ENCODE measurements around the gene CD8B2. TPM values are rescaled to one million over a fixed set of nuclear protein-coding genes. Genes with fewer than 3 reads are reported as not detected.
"Not testable (repeated sequence)": the region's sequence is repeated elsewhere in the genome, so short reads cannot be mapped to it uniquely, and the experiment has no call there.

The CD8B2 gene
- total RNA-seq, 4 donors from 2014 or later, result 0.24 TPM; not detected in 3

DNA sequence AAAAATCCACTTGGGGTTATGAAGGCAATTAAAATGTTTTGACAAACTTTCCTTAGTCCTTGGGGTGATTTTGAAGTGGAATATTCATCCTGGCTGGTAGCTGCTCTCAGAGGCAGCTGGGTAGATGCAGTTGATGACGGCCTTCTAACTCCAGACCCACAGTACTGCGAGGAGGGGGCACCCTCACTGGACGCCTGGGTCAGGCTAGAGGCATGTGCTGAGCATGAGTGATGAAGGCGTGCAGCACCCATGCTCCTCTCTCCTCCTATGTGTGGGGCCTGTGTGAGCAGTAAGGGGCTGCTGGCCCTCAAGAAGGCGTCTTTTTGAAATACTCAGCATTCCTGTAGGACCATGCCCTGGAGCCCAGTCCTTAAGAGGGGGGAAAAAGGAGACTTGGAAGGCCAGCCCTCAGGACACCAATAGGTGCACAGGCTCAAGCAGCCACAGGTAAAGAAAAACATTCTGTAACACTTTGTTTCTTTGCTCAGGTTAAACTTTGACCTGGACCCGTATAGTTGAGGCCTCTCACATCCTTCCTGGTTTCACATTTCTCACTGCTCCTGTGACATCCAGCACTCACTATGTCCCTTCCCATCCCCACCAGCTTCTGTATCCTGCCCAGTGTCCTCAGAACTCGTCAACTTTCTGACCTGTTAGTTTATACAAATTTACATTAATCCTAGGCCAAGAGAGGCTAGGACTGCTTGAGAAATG lies 64.4 kb downstream of the CD8B2 start:
- no peak for DNase-seq
- 57 to 79% methylated on average over 5 to 7 of the region's 7 CpGs for WGBS, 2 donors
- intact Hi-C loops (cut with DNase I), result no loop called here
- no peaks in the 10 kb centered on the region for H3K27me3 ChIP-seq
- no peak overlapping the region for H3K27ac ChIP-seq
- no peak overlapping the region for H3K4me3 ChIP-seq (replicated peaks in 1 of 3)
- peaks cover 0 to 3% of the 10 kb centered on the region in 2 donors for H3K4me1 ChIP-seq
- TF ChIP-seq, protein P1, sequence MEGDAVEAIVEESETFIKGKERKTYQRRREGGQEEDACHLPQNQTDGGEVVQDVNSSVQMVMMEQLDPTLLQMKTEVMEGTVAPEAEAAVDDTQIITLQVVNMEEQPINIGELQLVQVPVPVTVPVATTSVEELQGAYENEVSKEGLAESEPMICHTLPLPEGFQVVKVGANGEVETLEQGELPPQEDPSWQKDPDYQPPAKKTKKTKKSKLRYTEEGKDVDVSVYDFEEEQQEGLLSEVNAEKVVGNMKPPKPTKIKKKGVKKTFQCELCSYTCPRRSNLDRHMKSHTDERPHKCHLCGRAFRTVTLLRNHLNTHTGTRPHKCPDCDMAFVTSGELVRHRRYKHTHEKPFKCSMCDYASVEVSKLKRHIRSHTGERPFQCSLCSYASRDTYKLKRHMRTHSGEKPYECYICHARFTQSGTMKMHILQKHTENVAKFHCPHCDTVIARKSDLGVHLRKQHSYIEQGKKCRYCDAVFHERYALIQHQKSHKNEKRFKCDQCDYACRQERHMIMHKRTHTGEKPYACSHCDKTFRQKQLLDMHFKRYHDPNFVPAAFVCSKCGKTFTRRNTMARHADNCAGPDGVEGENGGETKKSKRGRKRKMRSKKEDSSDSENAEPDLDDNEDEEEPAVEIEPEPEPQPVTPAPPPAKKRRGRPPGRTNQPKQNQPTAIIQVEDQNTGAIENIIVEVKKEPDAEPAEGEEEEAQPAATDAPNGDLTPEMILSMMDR (IDR thresholded peaks at IDR 0.05), result no peak
- no peak for TF ChIP-seq POLR2A (IDR thresholded peaks at IDR 0.05)
- H3K36me3 ChIP-seq, result no peaks in the 10 kb centered on the region
- no peaks in the 10 kb centered on the region for H3K9me3 ChIP-seq

DNA sequence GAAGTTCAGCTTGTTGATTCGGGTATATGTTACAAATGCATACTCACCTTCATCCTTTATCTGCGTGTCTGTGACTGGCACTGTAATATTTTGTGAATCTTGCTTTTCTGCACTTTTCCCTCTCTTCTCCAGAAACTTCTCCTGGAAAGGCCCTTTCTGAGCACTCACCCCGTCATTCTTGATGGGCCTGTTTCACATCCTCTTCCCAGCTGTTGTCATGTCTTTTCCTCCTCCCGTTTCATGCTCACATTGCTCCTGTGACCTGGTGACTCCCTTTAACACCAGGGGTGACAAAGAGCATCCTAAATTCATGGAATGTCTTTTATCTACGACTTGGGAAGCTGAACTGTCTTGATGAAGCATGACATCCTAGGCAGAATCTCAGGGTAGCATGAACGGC lies 65.8 kb downstream of the CD8B2 start:
- TF ChIP-seq, protein P1 (IDR thresholded peaks at IDR 0.05), result no peak
- no peak for TF ChIP-seq POLR2A (IDR thresholded peaks at IDR 0.05)
- no peaks in the 10 kb centered on the region for H3K9me3 ChIP-seq
- intact Hi-C loops (cut with DNase I), result no loop called here
- no peak for DNase-seq
- WGBS, 2 donors, result 84 to 86% methylated on average over 6 of the region's 6 CpGs
- H3K4me1 ChIP-seq, result peaks cover 0 to 3% of the 10 kb centered on the region in 2 donors
- no peaks in the 10 kb centered on the region for H3K27me3 ChIP-seq
- no peak overlapping the region for H3K27ac ChIP-seq
- H3K4me3 ChIP-seq (replicated peaks in 1 of 3), result no peak overlapping the region
- no peaks in the 10 kb centered on the region for H3K36me3 ChIP-seq

DNA sequence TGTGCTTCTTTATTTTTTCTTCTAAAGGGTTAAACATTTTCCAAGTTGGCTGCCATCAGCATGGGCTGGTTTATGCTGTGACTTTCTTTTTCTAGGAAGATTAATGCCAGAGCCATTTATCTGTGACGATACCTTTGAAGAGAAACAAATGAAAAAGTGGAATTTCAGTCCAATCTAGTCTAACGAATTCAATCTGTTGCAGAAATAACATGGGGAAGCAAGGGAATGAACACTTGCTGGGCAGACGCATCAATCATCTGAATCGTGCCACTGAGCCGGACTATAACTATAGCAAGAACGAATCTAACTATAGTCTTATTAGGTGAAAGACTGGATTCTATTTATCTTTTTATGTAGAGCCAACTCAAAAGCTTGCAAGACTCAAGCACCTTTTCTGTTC lies 66.2 kb downstream of the CD8B2 start:
- peaks cover 0 to 3% of the 10 kb centered on the region in 2 donors for H3K4me1 ChIP-seq
- TF ChIP-seq, protein P1 (IDR thresholded peaks at IDR 0.05), result no peak
- no peak for TF ChIP-seq POLR2A (IDR thresholded peaks at IDR 0.05)
- H3K27ac ChIP-seq, result no peak overlapping the region
- no peaks in the 10 kb centered on the region for H3K27me3 ChIP-seq
- no peak for DNase-seq
- no peaks in the 10 kb centered on the region for H3K9me3 ChIP-seq
- no peak overlapping the region for H3K4me3 ChIP-seq (replicated peaks in 1 of 3)
- no peaks in the 10 kb centered on the region for H3K36me3 ChIP-seq
- intact Hi-C loops (cut with DNase I), result no loop called here
- 76 to 81% methylated on average over 6 of the region's 6 CpGs for WGBS, 2 donors

DNA sequence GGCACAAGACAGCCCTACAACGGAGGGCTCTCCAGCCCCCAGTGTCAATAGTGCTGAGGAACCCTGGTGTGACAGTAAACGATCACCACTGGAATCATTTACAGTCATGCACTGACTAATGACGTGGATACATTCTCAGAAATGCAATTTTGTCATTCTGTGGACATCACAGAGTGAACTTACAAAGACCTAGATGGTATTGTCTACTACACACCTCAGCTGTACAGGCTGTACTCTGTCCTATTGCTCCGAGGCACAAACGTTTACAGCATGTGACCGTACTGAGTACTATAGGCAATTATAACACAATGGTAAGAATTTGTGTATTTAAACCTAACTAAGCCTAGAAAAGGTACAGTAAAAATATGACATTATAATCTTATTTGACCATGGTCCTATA lies 67.2 kb downstream of the CD8B2 start:
- H3K27ac ChIP-seq, result no peak overlapping the region
- no peak for DNase-seq
- peaks cover 0 to 3% of the 10 kb centered on the region in 2 donors for H3K4me1 ChIP-seq
- intact Hi-C loops (cut with DNase I), result no loop called here
- no peaks in the 10 kb centered on the region for H3K27me3 ChIP-seq
- no peak overlapping the region for H3K4me3 ChIP-seq (replicated peaks in 1 of 3)
- TF ChIP-seq, protein P1 (IDR thresholded peaks at IDR 0.05), result no peak
- no peak for TF ChIP-seq POLR2A (IDR thresholded peaks at IDR 0.05)
- no peaks in the 10 kb centered on the region for H3K36me3 ChIP-seq
- H3K9me3 ChIP-seq, result no peaks in the 10 kb centered on the region
- WGBS, 2 donors, result 90 to 93% methylated on average over 6 of the region's 6 CpGs

DNA sequence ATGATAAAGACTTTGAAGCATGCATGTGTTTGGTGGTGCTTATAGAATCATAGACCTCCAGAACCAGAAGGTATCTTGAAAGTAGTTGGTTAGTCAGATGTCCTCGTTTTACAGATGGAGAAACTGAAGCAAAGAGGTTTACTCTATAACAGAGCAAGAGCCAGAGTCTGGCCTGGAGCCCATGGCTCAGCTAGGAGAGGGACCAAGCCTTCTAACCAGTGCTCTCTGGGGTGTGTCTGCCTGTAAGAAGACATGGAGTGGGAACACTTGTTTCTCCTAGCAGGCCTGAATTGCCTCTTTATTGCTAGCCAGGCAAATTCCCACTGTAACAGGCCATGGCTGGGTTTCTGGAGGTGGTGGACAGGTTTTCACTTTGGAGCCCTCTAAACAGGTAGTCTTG lies 67.9 kb downstream of the CD8B2 start:
- intact Hi-C loops (cut with DNase I), result no loop called here
- TF ChIP-seq, protein P1 (IDR thresholded peaks at IDR 0.05), result no peak
- no peak for TF ChIP-seq POLR2A (IDR thresholded peaks at IDR 0.05)
- WGBS, 2 donors, result 0% methylated on average over 1 of the region's 1 CpG

DNA sequence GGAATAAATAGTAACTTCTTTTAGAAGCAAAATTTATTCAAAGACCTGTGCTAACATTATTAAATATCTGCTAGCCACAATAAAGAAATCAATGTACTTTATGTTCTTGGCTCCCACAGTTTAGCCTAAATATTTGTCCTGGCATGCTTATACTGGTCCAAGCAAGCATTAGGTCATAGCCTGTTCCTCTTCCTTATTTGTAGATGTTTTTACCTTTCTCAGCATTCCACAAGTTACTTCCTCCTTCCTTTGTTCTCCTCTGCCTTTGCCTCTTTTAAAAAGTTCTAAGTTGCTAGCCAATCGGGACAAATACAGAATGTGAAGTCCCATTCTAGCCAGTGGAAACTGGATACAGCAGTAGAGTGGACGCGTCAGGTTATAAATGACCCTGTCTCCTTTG lies 72.6 kb downstream of the CD8B2 start:
- 93 to 96% methylated on average over 3 of the region's 3 CpGs for WGBS, 2 donors
- H3K9me3 ChIP-seq; DNase-seq; H3K27me3 ChIP-seq; H3K36me3 ChIP-seq; H3K4me3 ChIP-seq (replicated peaks in 1 of 3); H3K27ac ChIP-seq; intact Hi-C loops (cut with DNase I): not testable (repeated sequence)
- H3K4me1 ChIP-seq, result peaks cover 10 to 23% of the 10 kb centered on the region in 2 donors

More for the DNA sequence above, 67.9 kb downstream of the CD8B2 start:
- Histone ChIP-seq H3K27me3 (no peaks in the 10 kb centered on the region), H3K36me3 (no peaks in the 10 kb centered on the region), H3K4me3 (replicated peaks in 1 of 3) (no peak overlapping the region), H3K9me3 (no peaks in the 10 kb centered on the region), H3K4me1 (peaks cover 0 to 3% of the 10 kb centered on the region in 2 donors), H3K27ac (no peak overlapping the region)
- peak; percentile 79 to 83 for DNase-seq
